Mesodermal cell (in vitro differentiated cells): ENCODE data around the gene CELF4.

Experiments
- H3K27ac ChIP-seq: 2 replicates; pipeline ENCODE4 v1.7.0; 2013; ENCODE audit warnings: mild to moderate bottlenecking, low read depth, low read length, moderate library complexity; ENCODE audit not compliant: severe bottlenecking
- H3K36me3 ChIP-seq: 2 replicates; pipeline ENCODE4 v1.7.1; 2013; ENCODE audit warnings: mild to moderate bottlenecking, low read length, moderate library complexity; ENCODE audit not compliant: control insufficient read depth, insufficient read depth
- H3K4me1 ChIP-seq: one replicate; pipeline ENCODE4 v1.7.1; 2013; ENCODE audit warnings: mild to moderate bottlenecking, low read length; ENCODE audit not compliant: insufficient read depth, control insufficient read depth, poor library complexity, severe bottlenecking
- H3K4me3 ChIP-seq: 2 replicates; pipeline ENCODE4 v1.7.0; 2013; ENCODE audit warnings: low read length, control low read depth, mild to moderate bottlenecking; ENCODE audit not compliant: insufficient read depth, poor library complexity, severe bottlenecking; ENCODE audit errors: extremely low read depth
- H3K9me3 ChIP-seq: 2 replicates; pipeline ENCODE4 v1.7.1; 2013; ENCODE audit warnings: mild to moderate bottlenecking, low read length, moderate library complexity; ENCODE audit not compliant: control insufficient read depth
- WGBS, 2 experiments: methylation state at CpG; one replicate each; pipeline ENCODE4 v1.1.5; 2013; ENCODE audit warnings: missing lambda C conversion rate in 2 of 2; ENCODE audit not compliant: insufficient coverage in 2 of 2; 5-methylcytosine and 5-hydroxymethylcytosine counted together

The CELF4 gene

GRCh38 chr18:37249895-37250618, 315.5 kb downstream of the CELF4 start:
- H3K9me3 ChIP-seq = no peaks in the 10 kb centered on the region
- no peaks in the 10 kb centered on the region for H3K4me1 ChIP-seq
- no peaks in the 10 kb centered on the region for H3K36me3 ChIP-seq
- H3K27ac ChIP-seq = no peak overlapping the region
- 69 to 79% methylated on average over 4 to 5 of the region's 6 CpGs for WGBS, 2 experiments
- H3K4me3 ChIP-seq = no peak overlapping the region

- no peaks in the 10 kb centered on the region for H3K9me3 ChIP-seq
- 85 to 91% methylated on average over 8 to 10 of the region's 11 CpGs for WGBS, 2 experiments
These were observed 316.3 kb downstream of the CELF4 start for GRCh38 chr18:37249171-37249886.

GRCh38 chr18:37248281-37248680, 317.3 kb downstream of the CELF4 start:
- WGBS, 2 experiments = 84 to 88% methylated on average over 4 to 5 of the region's 5 CpGs
- no peak overlapping the region for H3K4me3 ChIP-seq
- H3K36me3 ChIP-seq = no peaks in the 10 kb centered on the region
- no peaks in the 10 kb centered on the region for H3K9me3 ChIP-seq
- H3K27ac ChIP-seq = no peak overlapping the region
- no peaks in the 10 kb centered on the region for H3K4me1 ChIP-seq

More at GRCh38 chr18:37249171-37249886, 316.3 kb downstream of the CELF4 start:
- Histone ChIP-seq H3K4me1 (no peaks in the 10 kb centered on the region), H3K4me3 (no peak overlapping the region), H3K36me3 (no peaks in the 10 kb centered on the region), H3K27ac (no peak overlapping the region)

GRCh38 chr18:37247497-37248161, 318.0 kb downstream of the CELF4 start:
- H3K4me1 ChIP-seq = no peaks in the 10 kb centered on the region
- no peaks in the 10 kb centered on the region for H3K9me3 ChIP-seq
- H3K36me3 ChIP-seq = no peaks in the 10 kb centered on the region
- H3K4me3 ChIP-seq = no peak overlapping the region
- H3K27ac ChIP-seq = no peak overlapping the region
- WGBS, 2 experiments = 83 to 100% methylated on average over 4 to 5 of the region's 10 CpGs

GRCh38 chr18:37246779-37247340, 318.7 kb downstream of the CELF4 start:
- no peaks in the 10 kb centered on the region for H3K36me3 ChIP-seq
- 74 to 87% methylated on average over 8 of the region's 13 CpGs for WGBS, 2 experiments
- H3K4me3 ChIP-seq = no peak overlapping the region
- no peaks in the 10 kb centered on the region for H3K9me3 ChIP-seq
- H3K4me1 ChIP-seq = no peaks in the 10 kb centered on the region
- no peak overlapping the region for H3K27ac ChIP-seq

- Histone ChIP-seq H3K4me3 (no peak overlapping the region), H3K36me3 (no peaks in the 10 kb centered on the region), H3K4me1 (no peaks in the 10 kb centered on the region), H3K27ac (no peak overlapping the region), H3K9me3 (no peaks in the 10 kb centered on the region)
- 94 to 97% methylated on average over 6 to 7 of the region's 13 CpGs for WGBS, 2 experiments
These were observed 321.0 kb downstream of the CELF4 start for GRCh38 chr18:37244618-37245017.

- Histone ChIP-seq H3K4me1 (no peaks in the 10 kb centered on the region), H3K4me3 (peak overlapping the region; percentile 9), H3K27ac (no peak overlapping the region), H3K36me3 (no peaks in the 10 kb centered on the region), H3K9me3 (no peaks in the 10 kb centered on the region)
- WGBS, 2 experiments = 20 to 24% methylated on average over 9 to 20 of the region's 36 CpGs
These were observed 321.9 kb downstream of the CELF4 start for GRCh38 chr18:37243741-37244140.

- 67 to 100% methylated on average over 1 to 2 of the region's 4 CpGs for WGBS, 2 experiments
- H3K4me1 ChIP-seq = no peaks in the 10 kb centered on the region
- no peaks in the 10 kb centered on the region for H3K36me3 ChIP-seq
- no peak overlapping the region for H3K4me3 ChIP-seq
- H3K9me3 ChIP-seq = no peaks in the 10 kb centered on the region
- no peak overlapping the region for H3K27ac ChIP-seq
These were observed 322.6 kb downstream of the CELF4 start for GRCh38 chr18:37242826-37243560.

GRCh38 chr18:37242091-37242490, 323.5 kb downstream of the CELF4 start:
- Histone ChIP-seq H3K4me1 (no peaks in the 10 kb centered on the region), H3K36me3 (no peaks in the 10 kb centered on the region), H3K4me3 (no peak overlapping the region), H3K27ac (no peak overlapping the region), H3K9me3 (no peaks in the 10 kb centered on the region)
- 68 to 93% methylated on average over 3 to 6 of the region's 6 CpGs for WGBS, 2 experiments
